Muscle of leg (tissue), 16 donors: Measurements from ENCODE around the gene MINDY4B. TPM values are rescaled to one million over a fixed set of nuclear protein-coding genes. Genes with fewer than 3 reads are reported as not detected.

Experiments used
- DNase-seq: peaks from one replicate; pipeline ENCODE4 v3.0.0; 2013
- H3K27ac ChIP-seq: one replicate; pipeline ENCODE4 v1.5.1; 2013; ENCODE audit warnings: mild to moderate bottlenecking, low read length, control low read depth
- H3K27me3 ChIP-seq: one replicate; pipeline ENCODE4 v1.6.1; 2013; ENCODE audit warnings: low read length; ENCODE audit not compliant: control insufficient read depth, insufficient read depth
- H3K36me3 ChIP-seq: one replicate; pipeline ENCODE4 v1.6.1; 2013; ENCODE audit warnings: low read length; ENCODE audit not compliant: control insufficient read depth, insufficient read depth
- H3K4me1 ChIP-seq: one replicate; pipeline ENCODE4 v1.6.1; 2013; ENCODE audit warnings: low read length; ENCODE audit not compliant: control insufficient read depth, insufficient read depth
- H3K4me3 ChIP-seq: one replicate; pipeline ENCODE4 v1.5.1; 2013; ENCODE audit warnings: low read length, control low read depth
- H3K9me3 ChIP-seq: replicated peaks from 2 replicates; pipeline ENCODE4 v1.6.1; 2013; ENCODE audit warnings: low read depth, low read length; ENCODE audit not compliant: control insufficient read depth
- whole genome bisulfite sequencing: methylation state at CpG from one replicate; pipeline ENCODE4 v1.1.5; 2013; ENCODE audit warnings: missing lambda C conversion rate; ENCODE audit not compliant: insufficient coverage; 5-methylcytosine and 5-hydroxymethylcytosine counted together
- long read RNA-seq, 11 donors: transcript quantifications; one replicate each; lab custom pipeline, GENCODE V29; 2026
- polyA plus RNA-seq, 8 donors: library from polyadenylated mRNA; unstranded; fragments of 120-200 nt; gene quantifications; one replicate each; pipeline versions ENCODE4 v1.2.1 to v1.2.3, GENCODE V29; 2013; ENCODE audit warnings: inconsistent platforms in 1 of 8, low replicate concordance in 1 of 8; ENCODE audit not compliant: insufficient read length in 8 of 8, insufficient read depth in 1 of 8
- total RNA-seq: library from RNA; stranded (reverse); fragments of 120-200 nt; gene quantifications from one replicate; pipeline ENCODE4 v1.2.4, GENCODE V29; 2013

MINDY4B gene
- total RNA-seq (3.4 TPM), polyA plus RNA-seq (1 to 10 TPM in 6 of 8 donors, under 1 TPM in 2; 0.47 to 4.8 (median 1.4) TPM)
- long read RNA-seq, donor 1: 0 reads
- long read RNA-seq, donor 2: 0 reads
- long read RNA-seq, donor 3: 0 reads
- long read RNA-seq, donor 4: 0 reads
- long read RNA-seq, donor 5: 0 reads
- long read RNA-seq, donor 6: 0 reads
- long read RNA-seq, donor 7: 0 reads
- long read RNA-seq, donor 8, partial matches to known transcripts: 0 of 5 reads
- long read RNA-seq, donor 8, other reads (novel, unspliced or antisense): 5 of 5 reads
- long read RNA-seq, donor 9: 0 reads
- long read RNA-seq, donor 10: 0 reads
- long read RNA-seq, donor 11, partial matches to known transcripts: 0 of 6 reads
- long read RNA-seq, donor 11, other reads (novel, unspliced or antisense): 6 of 6 reads

GRCh38 chr3:150905339-150905738 lies at the start of gene MINDY4B:
Gene MINDY4B, minus strand, starts transcription at chr3:150905439. Its CDS starts 0 bp downstream, at chr3:150905439.
- Histone ChIP-seq H3K4me3 (no peak within 1 kb of the TSS), H3K4me1 (peaks cover 9% of the 10 kb centered on the region), H3K27ac (no peak within 1 kb of the TSS), H3K36me3 (no peaks in the 10 kb centered on the region), H3K27me3 (no peaks in the 10 kb centered on the region), H3K9me3 (no peaks in the 10 kb centered on the region)
- WGBS: no CpG with 5 or more reads among the region's 4 CpGs
- DNase-seq: no peak

- Histone ChIP-seq H3K27me3 (no peaks in the 10 kb centered on the region), H3K27ac (no peak overlapping the region), H3K9me3 (no peaks in the 10 kb centered on the region), H3K4me3 (no peak overlapping the region), H3K4me1 (no peaks in the 10 kb centered on the region), H3K36me3 (no peaks in the 10 kb centered on the region)
- no peak for DNase-seq
- 91% methylated on average over 10 of the region's 13 CpGs for WGBS
Observed at GRCh38 chr3:150951923-150952322, 46.7 kb upstream of the MINDY4B start.

- Histone ChIP-seq H3K4me1 (no peaks in the 10 kb centered on the region), H3K27me3 (no peaks in the 10 kb centered on the region), H3K27ac (no peak overlapping the region), H3K4me3 (no peak overlapping the region), H3K9me3 (no peaks in the 10 kb centered on the region), H3K36me3 (no peaks in the 10 kb centered on the region)
- no peak for DNase-seq
- no CpG with 5 or more reads among the region's 3 CpGs for WGBS
Observed at GRCh38 chr3:150945226-150946032, 40.2 kb upstream of the MINDY4B start.

GRCh38 chr3:150942221-150942620 lies 37.0 kb upstream of the MINDY4B start:
- Histone ChIP-seq H3K27me3 (no peaks in the 10 kb centered on the region), H3K9me3 (no peaks in the 10 kb centered on the region), H3K4me1 (no peaks in the 10 kb centered on the region), H3K36me3 (no peaks in the 10 kb centered on the region), H3K27ac (no peak overlapping the region), H3K4me3 (no peak overlapping the region)
- WGBS: 80% methylated on average over 2 of the region's 3 CpGs
- DNase-seq: no peak

GRCh38 chr3:150936693-150937092 lies 31.5 kb upstream of the MINDY4B start:
- no peak for DNase-seq
- H3K9me3 ChIP-seq: no peaks in the 10 kb centered on the region
- no peak overlapping the region for H3K27ac ChIP-seq
- peaks cover 3% of the 10 kb centered on the region for H3K4me1 ChIP-seq
- no peaks in the 10 kb centered on the region for H3K27me3 ChIP-seq
- no peaks in the 10 kb centered on the region for H3K36me3 ChIP-seq
- H3K4me3 ChIP-seq: no peak overlapping the region
- 68% methylated on average over 2 of the region's 2 CpGs for WGBS

DNA sequence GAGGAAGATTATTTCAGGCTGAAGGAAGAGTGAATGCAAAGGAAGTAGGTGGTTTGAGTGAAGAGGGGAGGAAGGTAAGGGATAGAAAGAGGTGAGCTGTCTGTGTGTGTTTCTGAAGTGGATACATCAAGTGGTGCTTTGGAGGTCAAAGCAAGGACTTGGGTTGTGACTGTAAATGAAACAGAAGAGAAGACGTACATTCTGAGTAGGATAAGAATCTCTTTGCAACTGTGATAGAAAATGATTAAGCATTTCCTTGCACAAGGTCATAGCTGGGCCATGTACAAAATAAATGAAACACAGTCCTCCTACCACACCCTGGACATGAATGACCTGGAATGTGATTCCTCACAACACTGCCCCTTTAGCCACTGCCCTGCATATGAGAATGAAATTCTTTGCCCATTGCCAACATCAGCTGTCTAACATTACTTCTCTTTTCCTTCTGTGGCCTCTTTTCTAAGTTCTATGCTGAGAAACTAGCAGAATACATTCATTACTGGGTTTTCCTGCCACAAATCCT lies 28.3 kb upstream of the MINDY4B start:
- H3K27ac ChIP-seq: peak overlapping the region; percentile 35
- no peaks in the 10 kb centered on the region for H3K9me3 ChIP-seq
- H3K4me3 ChIP-seq: no peak overlapping the region
- no peaks in the 10 kb centered on the region for H3K27me3 ChIP-seq
- peaks cover 5% of the 10 kb centered on the region for H3K4me1 ChIP-seq
- DNase-seq: peak; percentile 14
- WGBS: no CpG with 5 or more reads among the region's 1 CpG
- no peaks in the 10 kb centered on the region for H3K36me3 ChIP-seq

DNA sequence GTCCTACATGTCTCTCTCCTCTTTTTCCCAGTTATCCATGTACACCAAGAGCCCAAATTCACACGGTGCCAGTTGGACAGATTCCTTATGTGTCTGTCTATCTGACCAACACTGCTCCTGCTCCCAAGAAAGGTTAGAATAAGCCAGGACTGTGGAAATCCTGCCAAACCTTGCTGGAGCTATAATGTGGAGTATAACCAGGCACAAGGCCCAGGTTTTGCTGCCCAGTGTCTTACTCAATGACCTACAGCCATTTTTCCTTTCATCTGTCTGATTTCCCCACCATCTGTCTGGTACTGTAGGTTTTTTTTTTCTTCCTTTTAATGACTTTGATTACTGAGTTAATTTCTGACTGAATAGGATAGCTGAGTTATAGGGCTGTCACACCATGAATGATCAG lies 26.5 kb upstream of the MINDY4B start:
- no peak for DNase-seq
- Histone ChIP-seq H3K4me3 (no peak overlapping the region), H3K27ac (no peak overlapping the region), H3K27me3 (no peaks in the 10 kb centered on the region), H3K36me3 (no peaks in the 10 kb centered on the region), H3K4me1 (peaks cover 5% of the 10 kb centered on the region), H3K9me3 (no peaks in the 10 kb centered on the region)
- WGBS: 57% methylated on average over 1 of the region's 1 CpG

DNA sequence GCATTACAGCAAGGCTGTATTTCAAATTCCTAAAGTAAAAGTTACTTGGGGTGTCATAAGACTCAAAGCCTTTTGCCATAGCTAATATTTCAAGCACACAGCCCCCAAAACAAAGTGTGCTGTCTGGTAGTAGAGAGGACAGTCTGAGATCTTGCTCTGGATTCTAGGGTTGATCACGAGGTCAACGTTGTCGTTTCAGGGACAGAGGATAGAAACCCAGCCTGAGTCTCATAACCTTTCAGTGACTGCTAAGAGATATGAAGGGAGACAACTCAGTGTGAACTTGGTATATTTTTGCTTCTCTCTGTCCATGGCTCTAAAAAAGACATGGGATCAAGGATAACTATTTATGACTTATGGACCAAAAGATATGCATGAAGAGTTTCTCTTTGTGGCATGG lies 25.6 kb upstream of the MINDY4B start:
- no peaks in the 10 kb centered on the region for H3K9me3 ChIP-seq
- 54% methylated on average over 3 of the region's 3 CpGs for WGBS

GRCh38 chr3:150928234-150928633 lies 23.0 kb upstream of the MINDY4B start:
- Histone ChIP-seq H3K27me3 (no peaks in the 10 kb centered on the region), H3K4me1 (peaks cover 12% of the 10 kb centered on the region), H3K27ac (no peak overlapping the region), H3K9me3 (no peaks in the 10 kb centered on the region), H3K36me3 (no peaks in the 10 kb centered on the region), H3K4me3 (no peak overlapping the region)
- DNase-seq: no peak
- 83% methylated on average over 1 of the region's 1 CpG for WGBS

More for the DNA sequence above, 25.6 kb upstream of the MINDY4B start:
- no peak for DNase-seq
- H3K36me3 ChIP-seq: no peaks in the 10 kb centered on the region
- no peak overlapping the region for H3K4me3 ChIP-seq
- no peaks in the 10 kb centered on the region for H3K27me3 ChIP-seq
- H3K27ac ChIP-seq: no peak overlapping the region
- peaks cover 7% of the 10 kb centered on the region for H3K4me1 ChIP-seq

DNA sequence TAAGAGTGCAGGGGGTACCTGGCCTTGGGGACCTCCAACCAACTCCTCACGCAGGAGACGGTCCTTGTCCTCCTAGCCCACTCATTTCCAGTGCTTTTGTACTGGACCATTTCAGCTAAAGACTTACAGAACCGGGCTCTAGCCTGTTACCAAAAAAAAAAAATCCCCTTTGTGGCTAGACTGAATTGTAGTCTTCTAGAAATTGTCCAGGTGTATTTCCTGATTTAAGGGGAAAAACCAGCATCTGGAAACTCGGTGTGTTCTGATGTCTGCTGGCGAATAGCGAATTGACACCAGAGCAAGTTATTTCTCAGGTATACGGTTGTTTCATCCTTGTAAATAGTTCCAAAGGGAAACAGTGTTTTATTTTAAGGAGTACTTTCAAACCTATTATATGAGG lies 21.1 kb upstream of the MINDY4B start:
- H3K4me3 ChIP-seq: no peak overlapping the region
- H3K27me3 ChIP-seq: no peaks in the 10 kb centered on the region
- peaks cover 7% of the 10 kb centered on the region for H3K4me1 ChIP-seq
- DNase-seq: no peak
- no peaks in the 10 kb centered on the region for H3K36me3 ChIP-seq
- no peak overlapping the region for H3K27ac ChIP-seq
- no peaks in the 10 kb centered on the region for H3K9me3 ChIP-seq
- 67% methylated on average over 1 of the region's 7 CpGs for WGBS
